GM12878 (cell line): ENCODE data around the gene CDH4. TPM values are rescaled to one million over a fixed set of nuclear protein-coding genes. Genes with fewer than 3 reads are reported as not detected.

Experiments
- ATAC-seq: fragments of 200-7000 bp; cut with Tn5 transposase; 3 replicates; pipeline ENCODE4 v1.9.1; 2020; ENCODE audit warnings: mild to moderate bottlenecking, moderate library complexity
- BruUV-seq: library from RNA; stranded (reverse); fragments of 400-500 nt; replicated peaks from 2 replicates; lab custom pipeline; 2021; lab: Mats Ljungman, UMichigan
- CTCF ChIA-PET: fragments of 300-600 bp; sonication (Branson Sonifier 250); formaldehyde crosslinking; extraction: SDS; loops from one replicate; lab custom pipeline; 2021; ENCODE audit warnings: inconsistent platforms; lab: Yijun Ruan, JAX
- POLR2A ChIA-PET: fragments of 350-600 bp; formaldehyde crosslinking; extraction: SDS; loops from one replicate; lab custom pipeline; 2021; ENCODE audit warnings: inconsistent platforms; lab: Charles Lee
- RAD21 ChIA-PET: fragments of 300-600 bp; sonication (Branson Sonifier 250); formaldehyde crosslinking; loops from one replicate; lab custom pipeline; 2023; ENCODE audit warnings: antibody characterized with exemption; ENCODE audit not compliant: unreplicated experiment; lab: Charles Lee
- SMC1A ChIA-PET: fragments of 300-600 bp; sonication (Branson Sonifier 250); formaldehyde crosslinking; loops from one replicate; lab custom pipeline; 2023; ENCODE audit not compliant: unreplicated experiment, uncharacterized antibody; lab: Charles Lee
- DNase-seq: peaks from one replicate; pipeline ENCODE4 v3.0.0-alpha.2; 2011; ENCODE audit warnings: low read depth, low spot score
- FAIRE-seq: peaks from 3 replicates; lab custom pipeline; 2011; peaks lifted over from hg19 to GRCh38; lab: Jason Lieb, UNC
- H2AFZ ChIP-seq: 2 replicates; pipeline ENCODE4 v1.6.0; 2011; ENCODE audit warnings: low read depth, low read length, control low read depth; ENCODE audit not compliant: control insufficient read depth
- H3K27ac ChIP-seq: 2 replicates; pipeline ENCODE4 v1.5.1; 2011; ENCODE audit warnings: control low read depth; ENCODE audit not compliant: control insufficient read depth, insufficient read depth
- H3K27me3 ChIP-seq, 2 experiments: replicated peaks in 1 of 2; 2 replicates each; pipeline versions ENCODE4 v1.6.0 to v1.6.1; 2011; ENCODE audit warnings: low read length in 1 of 2; ENCODE audit not compliant: control insufficient read depth in 2 of 2, insufficient read depth in 2 of 2
- H3K36me3 ChIP-seq, 2 experiments: 2 replicates each; pipeline ENCODE4 v1.5.1; 2011; ENCODE audit warnings: low read length in 1 of 2; ENCODE audit not compliant: control insufficient read depth in 2 of 2, insufficient read depth in 2 of 2
- H3K4me1 ChIP-seq: 2 replicates; pipeline ENCODE4 v1.6.1; 2011; ENCODE audit warnings: mild to moderate bottlenecking, low read length, moderate library complexity, mixed read lengths; ENCODE audit not compliant: control insufficient read depth, insufficient read depth
- H3K4me2 ChIP-seq: 2 replicates; pipeline ENCODE4 v1.6.0; 2011; ENCODE audit warnings: control low read depth; ENCODE audit not compliant: control insufficient read depth, insufficient read depth
- H3K4me3 ChIP-seq: fragments of 200-600 bp; sonication (generic); 2 replicates; pipeline ENCODE4 v1.5.1; 2016
- H3K79me2 ChIP-seq: 2 replicates; pipeline ENCODE4 v1.6.0; 2011; ENCODE audit warnings: low read length; ENCODE audit not compliant: control insufficient read depth, insufficient read depth
- H3K9ac ChIP-seq: 2 replicates; pipeline ENCODE4 v1.8.0; 2011; ENCODE audit warnings: low read length, control low read depth, mixed read lengths; ENCODE audit not compliant: control insufficient read depth, insufficient read depth
- H3K9me3 ChIP-seq: replicated peaks from 3 replicates; pipeline ENCODE4 v1.5.1; 2011; ENCODE audit warnings: mild to moderate bottlenecking, low read length; ENCODE audit not compliant: control insufficient read depth, insufficient read depth
- H4K20me1 ChIP-seq: 2 replicates; pipeline ENCODE4 v1.6.0; 2011; ENCODE audit not compliant: control insufficient read depth, insufficient read depth
- FOXM1 ChIP-seq: IDR thresholded peaks from 2 replicates; pipeline ENCODE4 v1.6.1; 2012; ENCODE audit warnings: low read depth, mild to moderate bottlenecking, inconsistent platforms, low read length, moderate library complexity
- MYC ChIP-seq: IDR thresholded peaks from 2 replicates; pipeline ENCODE4 v1.6.1; 2011; ENCODE audit warnings: mild to moderate bottlenecking, low read length, moderate library complexity, inconsistent platforms; ENCODE audit not compliant: insufficient read depth, insufficient replicate concordance, insufficient read length, severe bottlenecking
- NR2C2 ChIP-seq: IDR thresholded peaks from 2 replicates; pipeline ENCODE4 v1.6.1; 2011; ENCODE audit warnings: borderline replicate concordance, low read depth; ENCODE audit not compliant: control insufficient read depth, insufficient read length
- POLR2A ChIP-seq: IDR thresholded peaks from 2 replicates; pipeline ENCODE4 v1.6.1; 2011; ENCODE audit warnings: low read depth, mild to moderate bottlenecking, low read length
- POLR2AphosphoS2 ChIP-seq: IDR thresholded peaks from 2 replicates; pipeline ENCODE4 v1.6.1; 2011; ENCODE audit warnings: low read depth, mild to moderate bottlenecking, low read length, improper control_type of control experiment, moderate library complexity
- RAD51 ChIP-seq: fragments of 450-650 bp; IDR thresholded peaks from 2 replicates; pipeline ENCODE4 v1.6.1; 2016; ENCODE audit warnings: moderate library complexity, mild to moderate bottlenecking, inconsistent platforms
- SMARCA5 ChIP-seq: fragments of 450-650 bp; IDR thresholded peaks from 2 replicates; pipeline ENCODE4 v1.6.1; 2017; ENCODE audit warnings: mild to moderate bottlenecking
- SRF ChIP-seq, 2 experiments: IDR thresholded peaks; 2 replicates each; pipeline ENCODE4 v1.6.1; 2011; ENCODE audit warnings: low read depth in 2 of 2, low read length in 2 of 2, mild to moderate bottlenecking in 1 of 2, moderate library complexity in 1 of 2
- TCF12 ChIP-seq: IDR thresholded peaks from 2 replicates; pipeline ENCODE4 v1.6.1; 2011; ENCODE audit warnings: low read depth, mild to moderate bottlenecking, low read length
- ZNF384 ChIP-seq: IDR thresholded peaks from 2 replicates; pipeline ENCODE4 v1.6.1; 2012; ENCODE audit warnings: low read depth, mild to moderate bottlenecking, low read length, improper control_type of control experiment, borderline replicate concordance
- ZSCAN29 ChIP-seq: fragments of 450-650 bp; IDR thresholded peaks from 2 replicates; pipeline ENCODE4 v1.6.1; 2017; ENCODE audit warnings: mild to moderate bottlenecking, moderate library complexity
- WGBS: methylation state at CpG from one replicate; pipeline ENCODE4 v1.1.6; 2016; ENCODE audit warnings: low lambda C conversion rate; ENCODE audit not compliant: insufficient replicate concordance, insufficient coverage; ENCODE audit errors: missing lambda C conversion rate; 5-methylcytosine and 5-hydroxymethylcytosine counted together
- in situ Hi-C: fragments of 300-500 bp; cut with MboI; formaldehyde crosslinking; loops from 9 replicates; pipeline ENCODE4 v1.14.3; 2018; ENCODE audit warnings: mixed read lengths
- intact Hi-C: fragments of 100-400 bp; cut with micrococcal nuclease; formaldehyde crosslinking; loops from one replicate; pipeline ENCODE4 v1.14.2; 2022; ENCODE audit not compliant: unreplicated experiment
- polyA plus RNA-seq, 11 experiments: library from polyadenylated mRNA; depleted of rRNA in 4 of 11; unstranded in 6 of 11; stranded (reverse) in 5 of 11; fragments of >200 nt; fragmentation: Nextera tagmentation in 4 of 11; fragmentation: Illumina TruSeq in 1 of 11; extraction: Ambion mirVana in 4 of 11; extraction: Trizol in 1 of 11; gene quantifications; 1 replicate in 1 of 11; 2 replicates in 10 of 11; pipeline versions ENCODE4 v1.2.1 to v1.2.3, GENCODE V29; 2011 to 2016; ENCODE audit warnings: inconsistent platforms in 2 of 11, missing spikeins in 2 of 11, low read depth in 1 of 11
- total RNA-seq, 4 experiments: library from RNA; depleted of rRNA in 3 of 4; stranded (reverse); fragments of >200 nt in 3 of 4; fragmentation: Illumina TruSeq in 1 of 4; extraction: Trizol in 1 of 4; gene quantifications; 2 replicates each; pipeline versions ENCODE4 v1.2.1 to v1.2.3, GENCODE V29; 2013 to 2021
- TF ChIP-seq, protein P1 (sequence below): fragments of 450-650 bp; IDR thresholded peaks from 2 replicates; pipeline ENCODE4 v1.6.1; 2017; ENCODE audit warnings: antibody characterized with exemption, mild to moderate bottlenecking, moderate library complexity
- TF ChIP-seq, protein P2 (sequence below): fragments of 450-650 bp; IDR thresholded peaks from 2 replicates; pipeline ENCODE4 v1.6.1; 2017; ENCODE audit warnings: low read depth, mild to moderate bottlenecking, moderate library complexity
- TF ChIP-seq, protein P3 (sequence below): IDR thresholded peaks from 2 replicates; pipeline ENCODE4 v1.6.1; 2011; ENCODE audit warnings: borderline replicate concordance, low read depth, mild to moderate bottlenecking, moderate library complexity, low read length; ENCODE audit not compliant: insufficient read depth, poor library complexity, severe bottlenecking

Gene CDH4
- total and polyA plus RNA-seq, 10 of the 15 experiments (the other 5 are each of a cell fraction or from before 2014, with no cell fraction given), result not detected

DNA sequence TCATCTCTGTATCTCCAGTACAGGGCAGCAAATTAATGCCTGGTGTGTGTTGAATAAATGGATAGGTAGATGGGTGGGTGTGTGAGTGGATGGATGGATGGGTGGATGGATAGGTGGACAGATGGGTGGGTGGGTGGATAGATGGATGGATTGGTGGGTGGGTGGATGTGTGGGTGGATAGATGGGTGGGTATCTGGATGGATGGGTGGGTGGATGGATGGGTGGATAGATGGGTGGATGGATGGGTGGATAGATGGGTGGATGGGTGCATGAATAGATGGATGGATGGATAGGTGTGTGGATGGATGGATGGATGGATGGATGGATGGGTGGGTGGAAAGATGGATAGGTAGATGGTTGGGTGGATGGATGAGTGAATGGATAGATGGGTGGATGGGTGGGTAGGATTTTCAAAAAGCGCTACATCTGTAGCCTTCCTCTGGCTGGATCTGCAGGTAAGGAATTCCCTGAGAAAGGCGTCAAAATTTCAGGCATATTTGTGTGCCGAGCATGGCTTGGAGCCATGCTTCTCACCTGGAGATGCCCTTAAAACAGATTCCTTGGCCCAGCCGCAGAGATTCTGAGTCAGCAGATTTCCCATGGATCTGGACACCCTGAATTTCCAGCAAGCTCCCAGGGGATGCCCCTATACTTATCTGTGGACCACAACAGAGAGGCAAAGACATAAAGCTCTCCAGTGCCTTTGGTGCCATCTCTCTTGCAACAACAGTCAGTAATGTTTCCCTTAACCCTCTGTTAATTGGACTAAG lies 177.6 kb downstream of the CDH4 start (continued):
- TF ChIP-seq, protein P1, sequence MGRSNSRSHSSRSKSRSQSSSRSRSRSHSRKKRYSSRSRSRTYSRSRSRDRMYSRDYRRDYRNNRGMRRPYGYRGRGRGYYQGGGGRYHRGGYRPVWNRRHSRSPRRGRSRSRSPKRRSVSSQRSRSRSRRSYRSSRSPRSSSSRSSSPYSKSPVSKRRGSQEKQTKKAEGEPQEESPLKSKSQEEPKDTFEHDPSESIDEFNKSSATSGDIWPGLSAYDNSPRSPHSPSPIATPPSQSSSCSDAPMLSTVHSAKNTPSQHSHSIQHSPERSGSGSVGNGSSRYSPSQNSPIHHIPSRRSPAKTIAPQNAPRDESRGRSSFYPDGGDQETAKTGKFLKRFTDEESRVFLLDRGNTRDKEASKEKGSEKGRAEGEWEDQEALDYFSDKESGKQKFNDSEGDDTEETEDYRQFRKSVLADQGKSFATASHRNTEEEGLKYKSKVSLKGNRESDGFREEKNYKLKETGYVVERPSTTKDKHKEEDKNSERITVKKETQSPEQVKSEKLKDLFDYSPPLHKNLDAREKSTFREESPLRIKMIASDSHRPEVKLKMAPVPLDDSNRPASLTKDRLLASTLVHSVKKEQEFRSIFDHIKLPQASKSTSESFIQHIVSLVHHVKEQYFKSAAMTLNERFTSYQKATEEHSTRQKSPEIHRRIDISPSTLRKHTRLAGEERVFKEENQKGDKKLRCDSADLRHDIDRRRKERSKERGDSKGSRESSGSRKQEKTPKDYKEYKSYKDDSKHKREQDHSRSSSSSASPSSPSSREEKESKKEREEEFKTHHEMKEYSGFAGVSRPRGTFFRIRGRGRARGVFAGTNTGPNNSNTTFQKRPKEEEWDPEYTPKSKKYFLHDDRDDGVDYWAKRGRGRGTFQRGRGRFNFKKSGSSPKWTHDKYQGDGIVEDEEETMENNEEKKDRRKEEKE, result no peak
- TF ChIP-seq SMARCA5 (no peak), SRF (IDR thresholded peaks at IDR 0.05; ENCODE audit: low read depth in 2 of 2, low read length in 2 of 2) (no peak), POLR2AphosphoS2 (no peak), RAD51 (no peak)
- TF ChIP-seq, protein P2, sequence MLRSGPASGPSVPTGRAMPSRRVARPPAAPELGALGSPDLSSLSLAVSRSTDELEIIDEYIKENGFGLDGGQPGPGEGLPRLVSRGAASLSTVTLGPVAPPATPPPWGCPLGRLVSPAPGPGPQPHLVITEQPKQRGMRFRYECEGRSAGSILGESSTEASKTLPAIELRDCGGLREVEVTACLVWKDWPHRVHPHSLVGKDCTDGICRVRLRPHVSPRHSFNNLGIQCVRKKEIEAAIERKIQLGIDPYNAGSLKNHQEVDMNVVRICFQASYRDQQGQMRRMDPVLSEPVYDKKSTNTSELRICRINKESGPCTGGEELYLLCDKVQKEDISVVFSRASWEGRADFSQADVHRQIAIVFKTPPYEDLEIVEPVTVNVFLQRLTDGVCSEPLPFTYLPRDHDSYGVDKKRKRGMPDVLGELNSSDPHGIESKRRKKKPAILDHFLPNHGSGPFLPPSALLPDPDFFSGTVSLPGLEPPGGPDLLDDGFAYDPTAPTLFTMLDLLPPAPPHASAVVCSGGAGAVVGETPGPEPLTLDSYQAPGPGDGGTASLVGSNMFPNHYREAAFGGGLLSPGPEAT, result no peak

DNA sequence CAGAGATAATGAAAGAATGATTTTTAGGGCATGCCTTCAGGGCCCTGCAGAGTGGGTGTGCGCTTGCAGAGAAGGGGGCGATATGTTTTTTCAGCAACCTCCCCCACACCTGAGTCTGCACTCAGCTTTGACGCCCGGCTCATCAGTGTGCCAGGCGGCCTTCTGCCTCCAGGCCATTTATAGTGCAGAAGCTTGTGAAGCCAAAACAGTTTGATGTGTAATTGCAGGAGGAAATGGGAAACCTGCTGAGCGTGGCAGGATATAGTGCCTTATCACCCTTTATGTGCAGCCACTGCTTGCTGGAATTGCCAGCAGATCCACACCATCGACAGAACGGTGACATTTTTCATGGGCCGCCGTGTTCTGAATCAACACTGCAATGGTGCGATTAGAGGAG lies 178.2 kb downstream of the CDH4 start:
- Histone ChIP-seq H3K79me2 (no peaks in the 10 kb centered on the region), H3K27ac (no peak overlapping the region), H3K4me3 (no peak overlapping the region), H3K27me3 (no peaks in the 10 kb centered on the region), H3K9ac (no peak overlapping the region), H3K4me2 (no peak overlapping the region), H2AFZ (no peak overlapping the region), H3K4me1 (no peaks in the 10 kb centered on the region), H4K20me1 (no peaks in the 10 kb centered on the region), H3K9me3 (no peaks in the 10 kb centered on the region; the same call in 2 of the 3 replicates), H3K36me3 (no peaks in the 10 kb centered on the region)
- 30% methylated on average over 11 of the region's 11 CpGs for WGBS
- intact Hi-C loops (no loop called here), in situ Hi-C loops (loop anchor here (25.0 kb wide), 1 partner anchor 443 kb away; no protein-coding TSS in a partner anchor)
- no peak for FAIRE-seq
- ChIA-PET CTCF (no interaction called here), POLR2A (no interaction called here), SMC1A (no interaction called here), RAD21 (no interaction called here)
- DNase-seq, result no peak
- ATAC-seq, result no peak
- BruUV-seq, result no TSS peak
- no peak for TF ChIP-seq NR2C2
- no peak for TF ChIP-seq TCF12
- TF ChIP-seq POLR2AphosphoS2, result no peak
- TF ChIP-seq POLR2A, result no peak
- TF ChIP-seq, protein P3, sequence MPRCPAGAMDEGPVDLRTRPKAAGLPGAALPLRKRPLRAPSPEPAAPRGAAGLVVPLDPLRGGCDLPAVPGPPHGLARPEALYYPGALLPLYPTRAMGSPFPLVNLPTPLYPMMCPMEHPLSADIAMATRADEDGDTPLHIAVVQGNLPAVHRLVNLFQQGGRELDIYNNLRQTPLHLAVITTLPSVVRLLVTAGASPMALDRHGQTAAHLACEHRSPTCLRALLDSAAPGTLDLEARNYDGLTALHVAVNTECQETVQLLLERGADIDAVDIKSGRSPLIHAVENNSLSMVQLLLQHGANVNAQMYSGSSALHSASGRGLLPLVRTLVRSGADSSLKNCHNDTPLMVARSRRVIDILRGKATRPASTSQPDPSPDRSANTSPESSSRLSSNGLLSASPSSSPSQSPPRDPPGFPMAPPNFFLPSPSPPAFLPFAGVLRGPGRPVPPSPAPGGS, result no peak
- TF ChIP-seq ZSCAN29, result no peak
- TF ChIP-seq ZNF384, result no peak
- no peak for TF ChIP-seq MYC
- no peak for TF ChIP-seq FOXM1
